Fibroblast of villous mesenchyme (primary cell): ENCODE measurements around the gene TECPR2. TPM values are rescaled to one million over a fixed set of nuclear protein-coding genes. Genes with fewer than 3 reads are reported as not detected.

Experiments used
- DNase-seq: peaks from one replicate; pipeline ENCODE4 v3.0.0-alpha.2; 2010; ENCODE audit warnings: low read depth
- H3K4me3 ChIP-seq: 2 replicates; pipeline ENCODE4 v1.5.1; 2011; ENCODE audit warnings: low read depth, mild to moderate bottlenecking, low read length
- CTCF ChIP-seq: IDR thresholded peaks from 2 replicates; pipeline ENCODE4 v1.5.1; 2012; ENCODE audit warnings: low read depth, mild to moderate bottlenecking, low read length; ENCODE audit not compliant: insufficient read depth
- total RNA-seq: library from RNA; depleted of rRNA; stranded (reverse); fragments of >200 nt; gene quantifications from 2 replicates; pipeline ENCODE4 v1.2.3, GENCODE V29; 2012

The TECPR2 gene
- total RNA-seq, 1 donor = 19.9 TPM

GRCh38 chr14:102431751-102432150 lies 69.0 kb downstream of the TECPR2 start:
- no peak for TF ChIP-seq CTCF
- H3K4me3 ChIP-seq = no peak overlapping the region
- DNase-seq = no peak

GRCh38 chr14:102434647-102435175 lies 72.0 kb downstream of the TECPR2 start:
- no peak for DNase-seq
- no peak for TF ChIP-seq CTCF
- no peak overlapping the region for H3K4me3 ChIP-seq

- H3K4me3 ChIP-seq = no peak overlapping the region
- TF ChIP-seq CTCF = peak; percentile 66
- DNase-seq = peak; percentile 78
Observed at GRCh38 chr14:102437997-102438915, 75.5 kb downstream of the TECPR2 start.

GRCh38 chr14:102439556-102439955 lies 76.8 kb downstream of the TECPR2 start:
- H3K4me3 ChIP-seq = no peak overlapping the region
- no peak for TF ChIP-seq CTCF

GRCh38 chr14:102440392-102440791 lies 77.7 kb downstream of the TECPR2 start:
- no peak overlapping the region for H3K4me3 ChIP-seq
- no peak for DNase-seq
- TF ChIP-seq CTCF = no peak

More at GRCh38 chr14:102439556-102439955, 76.8 kb downstream of the TECPR2 start:
- DNase-seq = no peak

GRCh38 chr14:102442241-102443211 lies 79.8 kb downstream of the TECPR2 start:
- H3K4me3 ChIP-seq = no peak overlapping the region
- no peak for TF ChIP-seq CTCF
- no peak for DNase-seq
